Tibial artery (tissue), 4 donors: ENCODE data around the gene GLS2.
"Not testable (repeated sequence)": the region's sequence is repeated elsewhere in the genome, so short reads cannot be mapped to it uniquely, and the experiment has no call there.

ENCODE experiments used
- DNase-seq, 2 donors: peaks; one replicate each; pipeline ENCODE4 v3.0.0-alpha.2; 2019
- H3K27ac ChIP-seq, 2 donors: fragments of 200-600 bp; sonication (generic) in 1 of 2; 1 replicate in 1 of 2; 2 replicates in 1 of 2; pipeline ENCODE4 v1.5.1; 2018 to 2019; ENCODE audit warnings: mild to moderate bottlenecking in 1 of 2
- H3K27me3 ChIP-seq, 2 donors: fragments of 200-600 bp; sonication (generic) in 1 of 2; one replicate each; pipeline versions ENCODE4 v1.5.1 to v1.6.0; 2016 to 2019
- H3K36me3 ChIP-seq, 3 donors: fragments of 200-600 bp; sonication (generic) in 2 of 3; one replicate each; pipeline ENCODE4 v1.5.1; 2016 to 2019; ENCODE audit warnings: mild to moderate bottlenecking in 2 of 3
- H3K4me1 ChIP-seq, 4 donors: fragments of 200-600 bp; sonication (generic) in 2 of 4; 1 replicate in 3 of 4; 2 replicates in 1 of 4; pipeline ENCODE4 v1.5.1; 2016 to 2019
- H3K4me3 ChIP-seq, 2 donors: fragments of 200-600 bp; sonication (generic) in 1 of 2; 1 replicate in 1 of 2; 2 replicates in 1 of 2; pipeline ENCODE4 v1.5.1; 2018 to 2019; ENCODE audit warnings: mild to moderate bottlenecking in 2 of 2
- H3K9me3 ChIP-seq, 3 donors: fragments of 200-600 bp; sonication (generic) in 1 of 3; one replicate each; pipeline ENCODE4 v1.5.1; 2016 to 2019
- CTCF ChIP-seq, 2 experiments: fragments of 200-600 bp in 1 of 2; fragments of 450-650 bp in 1 of 2; IDR thresholded peaks; one replicate each; pipeline ENCODE4 v1.5.1; 2017 to 2019; ENCODE audit warnings: antibody characterized with exemption in 2 of 2, mild to moderate bottlenecking in 1 of 2, moderate library complexity in 1 of 2
- intact Hi-C: fragments of 100-400 bp; cut with DNase I; formaldehyde crosslinking; loops from one replicate; pipeline ENCODE4 v1.15.0; 2023; ENCODE audit warnings: low total_unique reads

The GLS2 gene

GRCh38 chr12:56493409-56494105 lies 5.6 kb upstream of the GLS2 start:
- H3K36me3 ChIP-seq, H3K4me1 ChIP-seq, H3K27me3 ChIP-seq, intact Hi-C loops, DNase-seq, H3K4me3 ChIP-seq, H3K9me3 ChIP-seq, H3K27ac ChIP-seq: not testable (repeated sequence)

GRCh38 chr12:56490360-56490759 lies 2.4 kb upstream of the GLS2 start:
- Histone ChIP-seq H3K4me1 (peaks cover 0 to 16% (median 10%) of the 10 kb centered on the region in 4 donors), H3K9me3 (no peaks in the 10 kb centered on the region), H3K27ac (no peak overlapping the region), H3K36me3 (no peaks in the 10 kb centered on the region), H3K27me3 (peaks cover 0 to 6% of the 10 kb centered on the region in 2 donors), H3K4me3 (no peak overlapping the region)
- intact Hi-C loops: no loop called here
- no peak for TF ChIP-seq CTCF (IDR thresholded peaks at IDR 0.05)
- no peak for DNase-seq

GRCh38 chr12:56487448-56488040 lies 417 bp downstream of the GLS2 start:
- Histone ChIP-seq H3K4me3 (peak overlapping the region; percentile 60 to 64), H3K27ac (peak overlapping the region in 1 of 2 donors; percentile 38), H3K36me3 (no peaks in the 10 kb centered on the region), H3K9me3 (no peaks in the 10 kb centered on the region), H3K4me1 (peaks cover 0 to 16% (median 10%) of the 10 kb centered on the region in 4 donors), H3K27me3 (peaks cover 0 to 3% of the 10 kb centered on the region in 2 donors)
- peak in 1 of 2 donors; percentile 28 for DNase-seq
- no peak for TF ChIP-seq CTCF (IDR thresholded peaks at IDR 0.05)
- intact Hi-C loops: no loop called here

- H3K4me3 ChIP-seq: no peak overlapping the region
- H3K4me1 ChIP-seq: peaks cover 0 to 16% (median 10%) of the 10 kb centered on the region in 4 donors
- DNase-seq: no peak
- no peak for TF ChIP-seq CTCF (IDR thresholded peaks at IDR 0.05)
- H3K9me3 ChIP-seq: no peaks in the 10 kb centered on the region
- H3K27ac ChIP-seq: no peak overlapping the region
- intact Hi-C loops: no loop called here
- no peaks in the 10 kb centered on the region for H3K36me3 ChIP-seq
- peaks cover 0 to 1% of the 10 kb centered on the region in 2 donors for H3K27me3 ChIP-seq
These were observed 1.3 kb downstream of the GLS2 start for GRCh38 chr12:56486694-56487093.

GRCh38 chr12:56484566-56484965 lies 3.4 kb downstream of the GLS2 start:
- no peaks in the 10 kb centered on the region for H3K36me3 ChIP-seq
- H3K27me3 ChIP-seq: no peaks in the 10 kb centered on the region
- H3K4me3 ChIP-seq: no peak overlapping the region
- H3K27ac ChIP-seq: no peak overlapping the region
- TF ChIP-seq CTCF (IDR thresholded peaks at IDR 0.05): no peak
- no peaks in the 10 kb centered on the region for H3K9me3 ChIP-seq
- peaks cover 0 to 16% (median 10%) of the 10 kb centered on the region in 4 donors for H3K4me1 ChIP-seq
- no peak for DNase-seq
- intact Hi-C loops: no loop called here

GRCh38 chr12:56479625-56480024 lies 8.3 kb downstream of the GLS2 start:
- no peaks in the 10 kb centered on the region for H3K4me1 ChIP-seq
- no peak for TF ChIP-seq CTCF (IDR thresholded peaks at IDR 0.05)

More at GRCh38 chr12:56479625-56480024, 8.3 kb downstream of the GLS2 start:
- no peaks in the 10 kb centered on the region for H3K9me3 ChIP-seq
- no peak overlapping the region for H3K27ac ChIP-seq
- no peaks in the 10 kb centered on the region for H3K27me3 ChIP-seq
- no peak overlapping the region for H3K4me3 ChIP-seq
- no peak for DNase-seq
- H3K36me3 ChIP-seq: no peaks in the 10 kb centered on the region
- intact Hi-C loops: no loop called here
